Activated CD8-positive, alpha-beta memory T cell treated with anti-CD3 and anti-CD28 coated beads for 36 hours (primary cell): Measurements from ENCODE around the gene FBN1. TPM values are rescaled to one million over a fixed set of nuclear protein-coding genes. Genes with fewer than 3 reads are reported as not detected.

Experiments
- CTCF ChIA-PET: fragments of 350-600 bp; sonication (Branson Sonifier 250); formaldehyde crosslinking; loops from one replicate; lab custom pipeline; 2021; ENCODE audit warnings: antibody characterized with exemption; lab: Charles Lee
- POLR2A ChIA-PET: fragments of 350-600 bp; sonication (Branson Sonifier 250); formaldehyde crosslinking; loops from one replicate; lab custom pipeline; 2021; ENCODE audit warnings: antibody characterized with exemption; lab: Charles Lee
- total RNA-seq, 2 experiments: library from RNA; stranded (reverse); gene quantifications; one replicate each; pipeline ENCODE4 v1.2.3, GENCODE V29; 2021

The FBN1 gene
- total RNA-seq, 2 experiments from 2014 or later: 0.13 to 0.40 TPM

- ChIA-PET CTCF (no interaction called here), POLR2A (no interaction called here)
Measured at GRCh38 chr15:48462688-48463087, 182.8 kb downstream of the FBN1 start.

DNA sequence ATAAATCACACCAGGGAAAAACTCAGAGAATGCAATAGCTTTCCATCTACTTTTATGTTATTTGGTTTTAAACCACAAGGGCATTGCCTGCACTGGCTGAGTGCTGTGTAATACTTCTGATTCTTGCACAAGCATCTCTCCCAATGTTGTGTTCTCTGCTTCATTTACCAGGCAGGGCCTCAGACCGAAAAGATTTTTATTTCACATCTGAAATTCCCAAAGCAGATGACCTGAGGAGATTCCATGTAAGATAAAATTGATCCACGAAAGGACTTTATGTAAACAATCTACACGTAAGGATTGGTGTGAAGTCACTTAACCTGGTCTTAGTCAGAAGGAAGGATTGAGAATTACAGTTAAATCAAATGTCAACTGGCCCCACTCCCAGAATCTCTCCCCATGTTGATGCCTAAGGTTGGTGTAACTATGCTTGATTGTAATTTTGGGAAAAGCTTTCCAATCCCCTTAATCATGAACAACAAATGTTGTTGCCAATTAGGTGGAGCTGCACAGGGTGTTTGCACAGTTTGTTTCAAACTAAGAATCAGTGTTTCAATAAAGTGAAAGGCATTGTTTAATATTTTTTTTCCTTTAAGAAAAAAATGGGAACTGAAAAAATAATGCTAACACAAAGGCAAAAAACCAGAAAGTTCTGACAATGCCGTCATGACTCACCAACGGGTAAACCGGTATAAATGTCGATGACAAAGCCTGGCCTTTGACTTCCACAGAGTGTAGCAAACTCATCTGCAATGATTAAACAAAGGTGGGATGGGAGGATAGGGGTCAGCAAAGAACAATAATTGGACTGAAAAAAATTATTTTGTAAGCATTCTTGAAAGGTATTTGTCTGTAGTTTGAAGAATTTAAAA is 185.7 kb downstream of the FBN1 start:
- POLR2A ChIA-PET: no interaction called here
- CTCF ChIA-PET: no interaction called here

GRCh38 chr15:48458876-48459275 is 186.6 kb downstream of the FBN1 start:
- CTCF ChIA-PET: no interaction called here
- POLR2A ChIA-PET: no interaction called here

- ChIA-PET POLR2A (no interaction called here), CTCF (no interaction called here)
Measured at GRCh38 chr15:48456134-48456533, 189.4 kb downstream of the FBN1 start.

DNA sequence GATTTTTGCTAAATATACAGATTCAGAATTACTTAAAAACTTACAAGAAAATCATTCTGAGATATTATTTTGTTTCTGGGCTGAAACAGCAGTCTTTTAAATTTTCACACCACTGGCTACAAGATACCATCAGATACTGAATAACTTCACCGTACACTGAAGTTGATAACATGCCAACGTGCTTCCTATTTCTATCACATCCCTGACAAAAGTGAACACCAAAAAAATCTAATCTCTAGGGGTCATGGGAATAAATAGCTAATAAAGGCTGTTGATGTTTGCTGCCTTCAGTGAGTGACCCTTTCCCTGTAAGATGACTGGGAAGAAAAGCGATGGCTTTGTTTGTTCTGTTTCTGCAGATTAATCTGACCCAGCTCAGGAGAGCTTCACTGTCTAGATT is 193.8 kb downstream of the FBN1 start:
- ChIA-PET CTCF (no interaction called here), POLR2A (no interaction called here)

DNA sequence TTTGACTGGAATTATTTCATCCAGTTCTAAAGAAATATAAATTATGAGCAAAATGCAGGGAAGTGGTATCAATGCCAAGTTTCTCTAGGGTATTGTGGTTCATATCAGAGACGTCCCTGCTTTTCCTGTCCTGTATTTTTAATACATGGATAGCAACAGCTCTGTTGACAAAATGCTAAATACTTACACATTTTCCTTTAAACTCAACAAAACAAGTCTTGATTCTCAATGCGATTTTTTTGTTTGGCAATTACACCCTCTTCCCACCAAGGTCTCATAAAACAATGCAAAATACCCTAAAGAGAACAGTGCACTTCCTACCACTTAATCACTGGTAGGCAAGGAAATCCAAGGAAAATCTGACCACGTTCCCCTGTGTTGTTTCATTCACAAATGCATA is 194.3 kb downstream of the FBN1 start:
- CTCF ChIA-PET: no interaction called here

DNA sequence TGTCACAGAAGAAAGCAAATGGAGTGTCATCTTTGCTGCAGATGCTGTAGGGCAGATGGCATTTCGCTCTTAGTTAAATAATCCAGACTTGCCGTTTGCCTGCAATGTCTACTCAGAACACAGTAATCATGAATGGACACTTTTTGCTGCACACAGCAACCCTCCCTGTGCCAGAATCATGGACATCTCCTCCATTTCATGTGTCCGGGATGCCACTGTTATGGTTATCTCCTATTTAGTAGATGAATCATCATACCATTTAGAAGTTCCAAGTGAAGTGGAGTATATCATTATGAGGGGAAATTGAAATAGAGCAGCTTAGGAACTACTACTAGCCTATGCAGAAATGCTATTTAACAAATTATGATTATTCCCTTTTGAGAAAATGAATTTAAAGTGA is 195.8 kb downstream of the FBN1 start:
- POLR2A ChIA-PET: no interaction called here
- CTCF ChIA-PET: no interaction called here

More for the DNA sequence above, 194.3 kb downstream of the FBN1 start:
- POLR2A ChIA-PET: no interaction called here

- CTCF ChIA-PET: no interaction called here
- POLR2A ChIA-PET: no interaction called here
Measured at GRCh38 chr15:48447657-48448056, 197.9 kb downstream of the FBN1 start.

DNA sequence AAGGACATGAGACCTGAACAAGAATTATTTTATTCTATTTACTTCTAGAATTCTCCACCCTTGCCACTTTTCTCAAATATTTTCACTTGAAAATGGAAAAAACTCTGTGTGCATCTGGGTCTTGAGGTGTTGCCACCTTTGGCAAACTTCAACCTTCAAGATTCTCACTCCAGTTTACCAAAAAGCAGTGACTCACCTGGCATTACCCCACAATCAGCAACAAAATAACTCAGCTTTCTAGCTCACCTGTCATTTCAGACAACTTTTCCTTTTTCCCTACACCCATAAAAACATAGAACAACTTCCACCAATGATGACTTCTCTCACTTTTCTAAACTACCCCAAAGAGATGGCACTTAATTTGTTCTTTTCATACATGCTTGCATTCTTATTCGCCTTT is 198.5 kb downstream of the FBN1 start:
- ChIA-PET POLR2A (no interaction called here), CTCF (no interaction called here)

DNA sequence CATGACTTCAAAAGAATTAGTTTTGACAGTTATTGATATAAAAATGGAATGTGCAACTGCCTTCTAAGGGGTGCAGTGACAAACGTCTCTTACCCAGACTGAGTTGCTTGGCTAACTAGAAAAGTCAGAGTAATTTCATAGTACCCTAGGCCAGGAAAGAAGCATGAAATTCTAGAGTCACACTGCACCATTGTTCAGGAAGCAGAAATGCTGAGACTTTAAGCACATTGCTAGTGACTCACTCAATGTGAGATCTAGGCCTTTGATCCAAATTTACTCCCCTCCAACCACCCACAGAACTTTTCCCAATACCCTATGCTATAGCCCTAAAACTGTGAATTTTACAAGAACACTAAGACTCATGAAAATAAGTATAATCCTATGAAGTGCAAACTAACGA is 203.5 kb downstream of the FBN1 start:
- ChIA-PET POLR2A (no interaction called here), CTCF (no interaction called here)

GRCh38 chr15:48440084-48440483 is 205.4 kb downstream of the FBN1 start:
- ChIA-PET CTCF (no interaction called here), POLR2A (no interaction called here)

DNA sequence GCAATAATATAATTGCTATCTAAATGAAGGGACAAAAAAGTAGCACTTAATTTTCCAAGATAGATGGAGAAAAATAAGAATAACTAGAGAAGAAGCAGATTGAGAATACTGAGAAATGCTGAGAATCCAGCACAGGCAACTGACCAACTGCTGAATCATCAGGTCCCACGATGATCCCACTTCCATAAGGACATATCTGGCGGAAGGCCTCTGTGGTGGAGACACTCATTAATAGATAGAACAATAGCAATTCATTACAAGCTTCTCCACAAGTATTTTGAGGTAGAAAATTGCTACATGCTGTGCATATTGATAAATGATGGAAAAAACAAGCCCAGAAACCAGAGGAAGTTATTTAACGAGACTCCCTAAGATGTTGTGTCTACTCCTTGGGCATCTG is 208.3 kb downstream of the FBN1 start:
- ChIA-PET POLR2A (no interaction called here), CTCF (no interaction called here)

- CTCF ChIA-PET: no interaction called here
- POLR2A ChIA-PET: no interaction called here
Measured at GRCh38 chr15:48435321-48435720, 210.2 kb downstream of the FBN1 start.

DNA sequence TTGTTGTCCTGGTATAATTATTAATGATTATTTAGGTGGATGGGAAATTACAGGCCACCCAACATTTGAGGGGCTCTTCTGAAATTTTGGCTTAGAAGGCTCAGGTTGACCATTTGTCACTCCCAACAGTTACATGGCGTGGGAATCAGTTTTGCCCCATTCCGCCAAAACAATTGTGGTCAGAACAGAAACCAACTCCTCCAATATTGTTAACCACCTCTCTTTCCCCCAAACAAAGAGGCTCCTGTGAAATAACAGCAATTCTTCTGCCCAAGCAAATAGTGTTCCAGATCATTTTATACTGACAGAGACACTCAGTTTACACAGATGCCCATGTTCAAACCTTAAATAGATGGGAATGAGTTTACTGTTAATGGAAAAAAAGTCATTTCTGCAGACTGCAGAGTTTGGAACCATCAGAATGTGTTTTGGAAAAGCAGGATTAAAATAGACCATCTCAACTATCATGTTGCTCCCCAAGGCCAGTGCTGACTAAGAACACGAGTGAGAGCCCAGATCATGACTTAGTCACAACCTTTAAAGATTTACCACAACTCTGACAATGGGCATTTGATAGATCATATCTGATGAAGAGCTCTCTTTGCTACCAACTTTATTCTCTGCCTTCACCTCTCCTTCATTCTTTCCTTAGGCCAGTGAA is 212.2 kb downstream of the FBN1 start:
- POLR2A ChIA-PET: no interaction called here
- CTCF ChIA-PET: no interaction called here

DNA sequence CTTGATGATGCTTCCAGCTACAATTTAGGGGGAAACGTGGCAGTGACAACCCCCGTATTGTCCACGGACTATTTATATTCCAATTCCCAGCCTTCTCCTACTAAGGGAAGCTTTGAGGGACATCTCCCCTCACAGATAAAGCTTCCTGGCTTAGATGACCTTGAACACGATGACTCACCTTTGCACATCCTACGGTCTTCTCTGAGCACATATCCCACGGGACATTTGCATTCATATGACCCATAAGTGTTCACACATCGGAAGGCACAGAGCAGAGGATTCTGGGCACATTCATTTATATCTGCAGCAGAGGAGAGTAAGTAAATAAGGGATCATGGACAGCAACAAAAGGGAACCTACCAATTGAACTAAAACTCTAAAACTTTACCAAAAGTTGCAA is 212.8 kb downstream of the FBN1 start:
- CTCF ChIA-PET: no interaction called here
- POLR2A ChIA-PET: no interaction called here

DNA sequence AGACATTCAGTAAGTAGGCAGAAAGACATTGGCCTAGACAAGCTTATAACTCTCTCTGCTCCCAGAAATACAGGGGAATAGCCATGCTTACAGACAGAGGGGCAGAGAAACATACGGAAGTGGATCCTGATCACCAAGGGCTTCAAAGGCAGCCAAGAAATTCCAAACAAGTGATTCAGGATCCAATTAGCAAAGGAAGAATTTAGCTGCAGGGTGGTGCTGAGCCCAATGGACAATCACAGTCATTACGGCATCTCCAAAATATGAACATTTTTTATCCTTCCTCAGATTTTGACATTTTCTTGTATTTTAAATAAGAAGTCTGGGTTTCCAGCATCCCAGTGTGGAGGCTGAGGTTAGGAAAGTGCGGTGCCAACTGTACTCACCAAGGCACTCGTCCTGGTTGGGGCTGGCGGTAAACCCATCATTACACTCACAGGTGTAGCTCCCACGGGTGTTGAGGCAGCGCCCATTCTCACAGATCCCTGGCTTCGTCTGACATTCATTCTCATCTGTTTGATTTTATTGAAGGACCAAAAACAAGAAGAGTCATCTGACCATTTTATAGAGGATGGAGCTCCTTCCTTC is 217.5 kb downstream of the FBN1 start:
- ChIA-PET POLR2A (no interaction called here), CTCF (no interaction called here)

DNA sequence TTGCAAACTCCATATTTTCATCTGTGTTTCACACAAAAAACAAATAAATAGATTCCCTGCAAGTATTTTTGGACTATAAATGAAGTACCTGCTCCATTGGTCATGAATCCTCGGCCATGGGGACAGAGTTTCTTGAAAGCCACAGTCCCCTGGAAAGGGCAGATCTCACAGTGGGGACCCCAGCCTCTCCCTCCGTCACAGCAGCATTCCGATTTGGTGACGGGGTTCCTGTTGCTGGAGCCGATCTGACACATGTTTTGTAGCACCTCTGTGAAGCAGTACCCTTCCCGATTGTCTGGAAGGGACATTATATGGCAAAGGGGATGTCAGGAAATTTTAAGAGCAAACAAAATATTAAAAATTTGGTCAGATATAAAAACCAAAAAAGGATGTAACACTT is 218.0 kb downstream of the FBN1 start:
- POLR2A ChIA-PET: no interaction called here
- CTCF ChIA-PET: no interaction called here

DNA sequence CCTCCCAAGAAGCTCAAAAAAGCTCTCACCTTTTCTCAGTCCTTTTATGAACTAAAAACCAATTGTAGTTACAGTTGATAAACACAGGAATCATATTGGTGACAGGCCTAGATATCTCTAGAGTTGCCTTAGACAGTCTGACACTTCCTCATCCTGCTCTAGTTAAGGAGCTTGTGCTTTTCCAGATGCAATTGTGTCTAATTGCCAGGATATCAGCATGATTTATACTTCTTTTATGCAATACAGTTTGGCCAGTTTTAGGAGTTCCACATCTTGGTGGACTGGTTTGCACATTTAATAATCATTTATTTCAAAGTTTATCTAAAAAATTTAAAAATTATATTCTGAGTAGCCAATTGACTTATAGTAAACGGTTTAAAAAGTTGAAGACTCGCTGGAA is 218.6 kb downstream of the FBN1 start:
- ChIA-PET POLR2A (no interaction called here), CTCF (interaction anchor here (0.7 kb wide), 1 partner anchor 291 kb away, joined by 3 read pairs; no protein-coding TSS in a partner anchor)

DNA sequence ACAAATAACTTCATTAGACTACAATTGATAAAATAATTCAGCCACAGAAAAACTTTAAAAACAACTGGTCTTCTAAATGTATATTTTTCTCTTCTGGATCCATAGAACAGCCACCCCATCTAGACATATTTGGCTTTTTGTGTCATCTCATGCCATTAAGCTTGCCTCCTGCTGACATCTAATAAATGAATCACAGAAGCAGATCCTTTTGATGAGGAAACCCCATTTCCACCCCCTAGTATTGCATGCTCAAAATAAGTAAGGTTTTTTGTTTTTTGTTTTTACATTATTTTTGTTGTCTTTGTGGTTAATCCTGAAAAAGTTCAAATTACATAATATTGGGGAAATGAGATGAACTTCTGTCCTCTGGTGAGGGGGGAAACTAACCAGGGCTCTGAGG is 219.5 kb downstream of the FBN1 start:
- CTCF ChIA-PET: no interaction called here
- POLR2A ChIA-PET: no interaction called here

DNA sequence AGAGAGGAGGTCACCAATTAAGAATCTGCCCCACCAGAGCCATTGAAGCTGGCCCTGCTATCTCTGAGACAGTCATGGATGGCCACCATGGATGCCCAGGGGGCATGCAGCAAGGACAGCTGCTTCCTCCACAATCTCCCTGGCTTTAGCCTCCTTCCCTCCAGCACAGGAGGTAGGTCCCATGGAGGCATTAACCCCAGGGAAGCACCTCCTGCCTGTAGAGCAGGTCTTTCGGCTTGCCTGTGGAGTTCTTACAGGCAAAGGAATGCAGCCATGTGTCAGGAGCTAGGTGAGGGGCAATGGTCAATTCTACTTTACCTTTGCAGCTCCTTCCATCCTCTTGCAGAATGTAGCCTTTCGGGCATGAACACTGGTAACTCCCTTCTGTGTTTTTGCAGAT is 220.5 kb downstream of the FBN1 start:
- CTCF ChIA-PET: no interaction called here
- POLR2A ChIA-PET: no interaction called here
